DND-41 (cell line): ENCODE data around the gene P2RY13.

Experiments
- EZH2 ChIP-seq: IDR thresholded peaks from 3 replicates; pipeline ENCODE4 v1.6.1; 2012; ENCODE audit warnings: borderline replicate concordance, low read depth, mild to moderate bottlenecking, moderate library complexity, low read length, inconsistent platforms; ENCODE audit not compliant: severe bottlenecking
- TF ChIP-seq, protein P1 (sequence below): IDR thresholded peaks from 2 replicates; pipeline ENCODE4 v1.5.1; 2012; ENCODE audit warnings: borderline replicate concordance, low read length, moderate library complexity, mild to moderate bottlenecking; ENCODE audit not compliant: poor library complexity, severe bottlenecking; ENCODE audit errors: extremely low read depth

DNA sequence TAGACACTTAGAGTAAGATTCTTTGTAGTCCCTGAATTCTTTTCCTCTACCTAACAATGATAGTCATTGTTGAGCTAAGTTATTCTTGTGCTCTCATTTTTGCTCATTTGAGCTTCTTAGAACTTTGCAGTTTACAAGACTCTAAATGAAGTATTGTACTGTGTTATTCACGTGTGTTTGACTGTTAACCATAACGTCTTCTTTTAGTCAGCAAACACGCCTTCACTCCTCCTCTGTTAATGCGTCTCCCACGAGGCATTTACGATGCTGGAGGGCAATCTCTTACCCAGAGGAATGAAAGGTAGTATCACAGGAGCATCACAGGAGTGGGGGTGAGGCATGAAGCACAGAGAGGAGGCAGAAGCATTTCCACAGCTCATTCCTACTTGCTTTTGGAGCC lies 36.2 kb downstream of the P2RY13 start:
- TF ChIP-seq EZH2: no peak
- TF ChIP-seq, protein P1, sequence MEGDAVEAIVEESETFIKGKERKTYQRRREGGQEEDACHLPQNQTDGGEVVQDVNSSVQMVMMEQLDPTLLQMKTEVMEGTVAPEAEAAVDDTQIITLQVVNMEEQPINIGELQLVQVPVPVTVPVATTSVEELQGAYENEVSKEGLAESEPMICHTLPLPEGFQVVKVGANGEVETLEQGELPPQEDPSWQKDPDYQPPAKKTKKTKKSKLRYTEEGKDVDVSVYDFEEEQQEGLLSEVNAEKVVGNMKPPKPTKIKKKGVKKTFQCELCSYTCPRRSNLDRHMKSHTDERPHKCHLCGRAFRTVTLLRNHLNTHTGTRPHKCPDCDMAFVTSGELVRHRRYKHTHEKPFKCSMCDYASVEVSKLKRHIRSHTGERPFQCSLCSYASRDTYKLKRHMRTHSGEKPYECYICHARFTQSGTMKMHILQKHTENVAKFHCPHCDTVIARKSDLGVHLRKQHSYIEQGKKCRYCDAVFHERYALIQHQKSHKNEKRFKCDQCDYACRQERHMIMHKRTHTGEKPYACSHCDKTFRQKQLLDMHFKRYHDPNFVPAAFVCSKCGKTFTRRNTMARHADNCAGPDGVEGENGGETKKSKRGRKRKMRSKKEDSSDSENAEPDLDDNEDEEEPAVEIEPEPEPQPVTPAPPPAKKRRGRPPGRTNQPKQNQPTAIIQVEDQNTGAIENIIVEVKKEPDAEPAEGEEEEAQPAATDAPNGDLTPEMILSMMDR: no peak
